LNCaP clone FGC (cell line): ENCODE results near the gene ARHGAP15.

Experiments used
- DNase-seq: peaks from one replicate; pipeline ENCODE4 v3.0.0-alpha.2; 2011; ENCODE audit warnings: low read depth
- H3K4me3 ChIP-seq: 2 replicates; pipeline ENCODE4 v1.5.1; 2011; ENCODE audit warnings: mild to moderate bottlenecking, low read depth, low read length, control low read depth
- TF ChIP-seq, protein P1 (sequence below): IDR thresholded peaks from 2 replicates; pipeline ENCODE4 v1.5.1; 2012; ENCODE audit warnings: mild to moderate bottlenecking; ENCODE audit not compliant: control insufficient read depth, insufficient read depth; ENCODE audit errors: extremely low read depth

Gene ARHGAP15

DNA sequence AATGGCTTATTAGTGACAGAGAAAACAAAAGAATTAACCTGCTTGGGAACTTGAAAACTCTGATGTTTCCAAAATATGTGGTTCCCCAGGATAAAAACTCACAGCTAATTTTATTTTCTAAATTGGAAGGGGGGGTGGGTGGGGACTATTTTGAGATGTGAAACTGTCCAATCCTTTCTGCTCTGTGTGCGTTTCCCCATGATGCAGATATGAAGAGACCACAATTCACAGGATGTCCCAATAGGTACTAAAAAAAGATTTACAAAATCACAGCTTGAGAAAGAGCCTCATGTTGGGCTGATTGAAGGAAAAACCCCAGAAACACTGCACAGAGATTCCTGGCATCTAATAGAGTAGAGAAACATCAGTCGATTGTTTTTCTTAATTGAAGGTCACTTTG is 273.2 kb downstream of the ARHGAP15 start:
- no peak for DNase-seq
- no peak overlapping the region for H3K4me3 ChIP-seq
- TF ChIP-seq, protein P1, sequence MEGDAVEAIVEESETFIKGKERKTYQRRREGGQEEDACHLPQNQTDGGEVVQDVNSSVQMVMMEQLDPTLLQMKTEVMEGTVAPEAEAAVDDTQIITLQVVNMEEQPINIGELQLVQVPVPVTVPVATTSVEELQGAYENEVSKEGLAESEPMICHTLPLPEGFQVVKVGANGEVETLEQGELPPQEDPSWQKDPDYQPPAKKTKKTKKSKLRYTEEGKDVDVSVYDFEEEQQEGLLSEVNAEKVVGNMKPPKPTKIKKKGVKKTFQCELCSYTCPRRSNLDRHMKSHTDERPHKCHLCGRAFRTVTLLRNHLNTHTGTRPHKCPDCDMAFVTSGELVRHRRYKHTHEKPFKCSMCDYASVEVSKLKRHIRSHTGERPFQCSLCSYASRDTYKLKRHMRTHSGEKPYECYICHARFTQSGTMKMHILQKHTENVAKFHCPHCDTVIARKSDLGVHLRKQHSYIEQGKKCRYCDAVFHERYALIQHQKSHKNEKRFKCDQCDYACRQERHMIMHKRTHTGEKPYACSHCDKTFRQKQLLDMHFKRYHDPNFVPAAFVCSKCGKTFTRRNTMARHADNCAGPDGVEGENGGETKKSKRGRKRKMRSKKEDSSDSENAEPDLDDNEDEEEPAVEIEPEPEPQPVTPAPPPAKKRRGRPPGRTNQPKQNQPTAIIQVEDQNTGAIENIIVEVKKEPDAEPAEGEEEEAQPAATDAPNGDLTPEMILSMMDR = no peak

DNA sequence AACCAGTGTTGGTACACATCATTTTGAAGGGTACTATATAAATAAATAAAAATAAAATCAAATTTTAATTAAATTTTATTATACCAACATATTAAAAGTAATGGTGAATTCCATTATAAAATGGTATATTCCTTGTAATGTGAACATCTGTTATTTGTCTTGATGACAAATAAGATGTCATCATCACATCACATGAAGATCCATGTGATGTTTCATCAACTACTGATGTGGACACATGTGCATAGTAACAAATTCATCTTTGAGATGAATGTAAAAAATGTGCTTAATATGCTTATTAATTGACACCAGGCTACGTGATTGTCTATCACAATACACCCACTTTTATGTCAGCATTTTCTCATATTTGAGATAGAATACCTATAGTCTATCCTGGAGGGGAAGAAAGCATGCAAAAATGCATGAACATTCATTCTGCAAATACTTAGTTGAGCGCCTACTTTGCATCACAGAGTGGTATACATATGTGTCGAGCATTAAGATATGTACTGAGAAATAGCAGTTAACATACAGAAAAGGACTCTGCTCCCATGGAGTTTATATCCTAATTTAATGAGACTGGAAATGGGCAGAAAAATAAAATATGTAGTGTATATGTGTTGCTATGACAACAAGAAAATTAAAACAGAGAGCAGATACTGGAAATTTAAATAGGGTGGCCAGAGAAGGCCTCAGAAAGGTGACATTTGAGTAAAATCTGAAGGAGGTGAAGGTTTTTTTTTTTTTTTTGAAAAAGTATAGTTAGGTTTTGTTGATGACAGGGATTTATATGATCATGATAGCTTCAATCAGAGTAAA is 281.1 kb downstream of the ARHGAP15 start:
- no peak overlapping the region for H3K4me3 ChIP-seq
- TF ChIP-seq, protein P1 = no peak
- DNase-seq = no peak

DNA sequence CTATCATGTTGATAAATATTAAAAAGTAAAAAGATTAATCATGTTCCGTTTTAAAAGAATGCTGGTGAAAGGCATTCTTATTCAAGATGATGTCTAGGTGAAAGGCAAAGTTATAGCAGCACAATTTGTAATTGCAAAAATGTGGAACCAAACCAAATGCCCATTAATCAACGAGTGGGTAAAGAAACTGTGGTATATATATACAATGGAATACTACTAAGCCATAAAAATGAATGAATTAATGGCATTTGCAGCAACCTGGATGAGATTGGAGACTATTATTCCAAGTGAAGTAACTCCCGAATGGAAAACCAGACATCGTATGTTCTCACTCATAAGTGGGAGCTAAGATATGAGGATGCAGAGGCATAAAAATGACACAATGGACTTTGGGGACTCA is 286.4 kb downstream of the ARHGAP15 start:
- no peak for DNase-seq
- TF ChIP-seq, protein P1 = no peak
- no peak overlapping the region for H3K4me3 ChIP-seq

DNA sequence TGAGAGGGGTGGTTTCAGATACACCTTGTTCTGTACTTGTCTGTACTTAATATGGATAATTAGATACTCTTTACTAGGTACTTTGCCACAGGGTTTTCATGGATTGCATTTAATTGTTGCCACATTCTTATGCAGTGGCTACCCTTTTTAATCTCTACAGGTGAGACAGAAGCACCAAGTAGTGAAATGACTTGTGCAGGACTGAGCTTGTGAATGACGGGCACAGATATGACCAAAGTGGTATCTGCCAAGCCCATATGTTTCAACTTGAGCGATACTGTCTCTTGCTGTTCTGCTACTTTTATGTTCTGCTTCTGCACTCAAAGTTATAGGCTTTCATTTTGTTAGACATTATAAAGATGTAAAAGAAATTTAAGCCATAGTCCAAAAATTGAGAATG is 288.2 kb downstream of the ARHGAP15 start:
- TF ChIP-seq, protein P1 = no peak

DNA sequence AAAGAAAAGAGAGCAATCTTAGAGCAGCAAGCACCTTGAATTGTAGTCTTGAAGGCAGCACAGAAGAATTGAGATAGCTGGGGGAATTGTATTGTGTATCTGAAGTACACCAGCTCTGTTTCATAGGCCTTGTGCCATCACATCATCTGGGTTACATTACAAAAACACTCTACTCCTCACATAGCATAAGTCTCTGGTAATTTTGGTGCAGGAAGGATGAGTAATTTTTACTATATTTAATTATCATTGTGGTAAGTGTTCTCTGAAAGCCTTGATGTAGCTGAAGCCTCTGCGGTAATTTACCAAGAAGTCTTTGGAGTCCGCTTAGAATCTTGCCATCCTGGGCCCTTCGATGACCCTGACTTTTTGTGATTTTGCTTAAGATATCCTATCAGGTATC is 291.1 kb downstream of the ARHGAP15 start:
- TF ChIP-seq, protein P1 = no peak
- DNase-seq = no peak
- no peak overlapping the region for H3K4me3 ChIP-seq

More for the DNA sequence above, 288.2 kb downstream of the ARHGAP15 start:
- H3K4me3 ChIP-seq = no peak overlapping the region
- no peak for DNase-seq

DNA sequence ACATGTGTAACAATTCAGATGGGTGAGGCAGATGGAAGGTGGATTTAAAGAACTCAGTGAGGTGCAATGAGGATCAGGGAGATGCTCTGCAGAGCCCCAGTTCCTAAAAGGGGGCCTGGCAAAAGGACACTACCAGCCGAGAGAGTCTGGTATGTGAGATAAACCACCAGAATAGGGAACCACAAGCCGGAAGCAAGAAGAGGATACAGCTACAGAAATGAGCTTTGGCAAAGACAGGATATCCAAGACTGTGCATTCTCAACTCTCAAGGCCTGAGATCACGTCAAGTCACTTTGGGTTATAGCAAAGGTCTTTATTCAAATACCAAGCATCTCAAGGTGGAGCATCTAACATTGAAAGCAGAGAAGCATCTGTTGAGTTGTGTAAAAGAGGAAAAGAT is 293.5 kb downstream of the ARHGAP15 start:
- TF ChIP-seq, protein P1 = no peak
- DNase-seq = no peak
- H3K4me3 ChIP-seq = no peak overlapping the region

DNA sequence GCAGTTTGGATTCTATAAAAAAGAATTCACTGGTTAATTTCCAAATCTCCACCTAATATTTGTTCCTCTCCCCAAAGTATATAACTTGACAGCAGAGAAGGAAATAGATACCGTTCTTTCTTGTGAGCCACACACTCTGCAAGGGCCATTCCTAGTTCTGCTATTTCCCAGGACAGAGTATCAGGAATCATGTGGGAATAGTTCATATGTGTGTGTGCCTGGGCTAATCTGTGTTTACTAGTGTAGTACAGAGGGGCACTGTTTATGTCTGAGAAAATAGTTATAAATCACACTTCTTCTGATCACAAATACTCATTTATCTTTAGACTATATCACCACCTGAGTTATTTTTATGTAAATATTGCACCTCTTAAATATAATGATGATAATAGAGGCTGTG is 296.7 kb downstream of the ARHGAP15 start:
- H3K4me3 ChIP-seq = no peak overlapping the region
- TF ChIP-seq, protein P1 = no peak
- DNase-seq = no peak
